Mesodermal cell (in vitro differentiated cells): ENCODE results near the gene ARHGAP6.

Experiments used
- H3K27ac ChIP-seq: 2 replicates; pipeline ENCODE4 v1.7.0; 2013; ENCODE audit warnings: mild to moderate bottlenecking, low read depth, low read length, moderate library complexity; ENCODE audit not compliant: severe bottlenecking
- H3K36me3 ChIP-seq: 2 replicates; pipeline ENCODE4 v1.7.1; 2013; ENCODE audit warnings: mild to moderate bottlenecking, low read length, moderate library complexity; ENCODE audit not compliant: control insufficient read depth, insufficient read depth
- H3K4me1 ChIP-seq: one replicate; pipeline ENCODE4 v1.7.1; 2013; ENCODE audit warnings: mild to moderate bottlenecking, low read length; ENCODE audit not compliant: insufficient read depth, control insufficient read depth, poor library complexity, severe bottlenecking
- H3K4me3 ChIP-seq: 2 replicates; pipeline ENCODE4 v1.7.0; 2013; ENCODE audit warnings: low read length, control low read depth, mild to moderate bottlenecking; ENCODE audit not compliant: insufficient read depth, poor library complexity, severe bottlenecking; ENCODE audit errors: extremely low read depth
- H3K9me3 ChIP-seq: 2 replicates; pipeline ENCODE4 v1.7.1; 2013; ENCODE audit warnings: mild to moderate bottlenecking, low read length, moderate library complexity; ENCODE audit not compliant: control insufficient read depth
- WGBS, 2 experiments: methylation state at CpG; one replicate each; pipeline ENCODE4 v1.1.5; 2013; ENCODE audit warnings: missing lambda C conversion rate in 2 of 2; ENCODE audit not compliant: insufficient coverage in 2 of 2; 5-methylcytosine and 5-hydroxymethylcytosine counted together

Gene ARHGAP6

GRCh38 chrX:11439846-11440245, 225.9 kb downstream of the ARHGAP6 start:
- 100% methylated on average over 1 of the region's 2 CpGs; no CpG with 5 or more reads in 1 of the 2 experiments for WGBS, 2 experiments

GRCh38 chrX:11438767-11439166, 227.0 kb downstream of the ARHGAP6 start:
- Histone ChIP-seq H3K27ac (no peak overlapping the region), H3K4me1 (no peaks in the 10 kb centered on the region), H3K9me3 (no peaks in the 10 kb centered on the region), H3K4me3 (no peak overlapping the region), H3K36me3 (no peaks in the 10 kb centered on the region)
- no CpG with 5 or more reads among the region's 4 CpGs for WGBS, 2 experiments

More at GRCh38 chrX:11439846-11440245, 225.9 kb downstream of the ARHGAP6 start:
- H3K4me1 ChIP-seq: no peaks in the 10 kb centered on the region
- no peak overlapping the region for H3K4me3 ChIP-seq
- no peaks in the 10 kb centered on the region for H3K9me3 ChIP-seq
- H3K36me3 ChIP-seq: no peaks in the 10 kb centered on the region
- no peak overlapping the region for H3K27ac ChIP-seq

- Histone ChIP-seq H3K4me1 (no peaks in the 10 kb centered on the region), H3K27ac (no peak overlapping the region), H3K9me3 (no peaks in the 10 kb centered on the region), H3K36me3 (no peaks in the 10 kb centered on the region), H3K4me3 (no peak overlapping the region)
- no CpG with 5 or more reads among the region's 2 CpGs for WGBS, 2 experiments
Observed at GRCh38 chrX:11438380-11438723, 227.4 kb downstream of the ARHGAP6 start.

- WGBS, 2 experiments: 53 to 84% methylated on average over 3 to 5 of the region's 15 CpGs
- Histone ChIP-seq H3K4me3 (no peak overlapping the region), H3K4me1 (no peaks in the 10 kb centered on the region), H3K36me3 (no peaks in the 10 kb centered on the region), H3K9me3 (no peaks in the 10 kb centered on the region), H3K27ac (no peak overlapping the region)
Observed at GRCh38 chrX:11437642-11438379, 227.9 kb downstream of the ARHGAP6 start.

GRCh38 chrX:11435568-11435967, 230.2 kb downstream of the ARHGAP6 start:
- Histone ChIP-seq H3K36me3 (no peaks in the 10 kb centered on the region), H3K27ac (no peak overlapping the region)
- WGBS, 2 experiments: no CpG with 5 or more reads among the region's 4 CpGs

GRCh38 chrX:11434607-11435006, 231.1 kb downstream of the ARHGAP6 start:
- Histone ChIP-seq H3K4me3 (no peak overlapping the region), H3K36me3 (no peaks in the 10 kb centered on the region), H3K9me3 (no peaks in the 10 kb centered on the region), H3K27ac (no peak overlapping the region), H3K4me1 (no peaks in the 10 kb centered on the region)
- no CpG with 5 or more reads among the region's 3 CpGs for WGBS, 2 experiments

More at GRCh38 chrX:11435568-11435967, 230.2 kb downstream of the ARHGAP6 start:
- no peaks in the 10 kb centered on the region for H3K4me1 ChIP-seq
- H3K4me3 ChIP-seq: no peak overlapping the region
- H3K9me3 ChIP-seq: no peaks in the 10 kb centered on the region

- H3K4me3 ChIP-seq: no peak overlapping the region
- H3K36me3 ChIP-seq: no peaks in the 10 kb centered on the region
- no peaks in the 10 kb centered on the region for H3K4me1 ChIP-seq
- no peak overlapping the region for H3K27ac ChIP-seq
- H3K9me3 ChIP-seq: no peaks in the 10 kb centered on the region
- no CpG with 5 or more reads among the region's 1 CpG for WGBS, 2 experiments
Observed at GRCh38 chrX:11431786-11432185, 233.9 kb downstream of the ARHGAP6 start.

- Histone ChIP-seq H3K4me1 (no peaks in the 10 kb centered on the region), H3K36me3 (no peaks in the 10 kb centered on the region), H3K4me3 (no peak overlapping the region), H3K27ac (no peak overlapping the region), H3K9me3 (no peaks in the 10 kb centered on the region)
Observed at GRCh38 chrX:11430271-11430670, 235.4 kb downstream of the ARHGAP6 start.

GRCh38 chrX:11429538-11430085, 236.1 kb downstream of the ARHGAP6 start:
- Histone ChIP-seq H3K36me3 (no peaks in the 10 kb centered on the region), H3K4me3 (no peak overlapping the region), H3K4me1 (no peaks in the 10 kb centered on the region), H3K9me3 (no peaks in the 10 kb centered on the region), H3K27ac (no peak overlapping the region)
- no CpG with 5 or more reads among the region's 3 CpGs for WGBS, 2 experiments

GRCh38 chrX:11427453-11428071, 238.2 kb downstream of the ARHGAP6 start:
- Histone ChIP-seq H3K36me3 (no peaks in the 10 kb centered on the region), H3K9me3 (no peaks in the 10 kb centered on the region), H3K4me1 (no peaks in the 10 kb centered on the region), H3K4me3 (peak overlapping the region; percentile 28), H3K27ac (no peak overlapping the region)
- 0% methylated on average over 3 of the region's 57 CpGs; no CpG with 5 or more reads in 1 of the 2 experiments for WGBS, 2 experiments
